Measurements from ENCODE around the gene KPTN.

The KPTN gene

DNA sequence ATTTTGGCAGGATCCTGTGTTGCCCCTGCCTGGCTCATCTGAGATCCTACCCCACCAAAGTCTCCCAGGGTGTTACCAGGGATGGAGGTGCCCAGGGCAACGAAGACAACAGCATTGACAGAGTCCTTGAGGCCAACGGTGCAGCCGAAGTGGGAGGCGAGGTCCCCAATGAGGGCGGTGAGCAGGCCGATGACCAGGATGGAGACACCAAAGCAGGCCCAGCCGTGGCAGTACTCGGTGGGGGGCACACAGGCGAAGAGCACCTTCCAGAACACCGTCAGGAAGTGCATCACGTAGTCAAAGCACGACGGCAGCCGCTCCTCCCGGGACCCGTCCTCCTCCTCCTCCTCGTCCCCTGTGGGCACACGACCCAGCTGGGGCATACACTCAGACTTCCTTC, 51.9 kb downstream of the KPTN start:
- no peak for DNase-seq

DNA sequence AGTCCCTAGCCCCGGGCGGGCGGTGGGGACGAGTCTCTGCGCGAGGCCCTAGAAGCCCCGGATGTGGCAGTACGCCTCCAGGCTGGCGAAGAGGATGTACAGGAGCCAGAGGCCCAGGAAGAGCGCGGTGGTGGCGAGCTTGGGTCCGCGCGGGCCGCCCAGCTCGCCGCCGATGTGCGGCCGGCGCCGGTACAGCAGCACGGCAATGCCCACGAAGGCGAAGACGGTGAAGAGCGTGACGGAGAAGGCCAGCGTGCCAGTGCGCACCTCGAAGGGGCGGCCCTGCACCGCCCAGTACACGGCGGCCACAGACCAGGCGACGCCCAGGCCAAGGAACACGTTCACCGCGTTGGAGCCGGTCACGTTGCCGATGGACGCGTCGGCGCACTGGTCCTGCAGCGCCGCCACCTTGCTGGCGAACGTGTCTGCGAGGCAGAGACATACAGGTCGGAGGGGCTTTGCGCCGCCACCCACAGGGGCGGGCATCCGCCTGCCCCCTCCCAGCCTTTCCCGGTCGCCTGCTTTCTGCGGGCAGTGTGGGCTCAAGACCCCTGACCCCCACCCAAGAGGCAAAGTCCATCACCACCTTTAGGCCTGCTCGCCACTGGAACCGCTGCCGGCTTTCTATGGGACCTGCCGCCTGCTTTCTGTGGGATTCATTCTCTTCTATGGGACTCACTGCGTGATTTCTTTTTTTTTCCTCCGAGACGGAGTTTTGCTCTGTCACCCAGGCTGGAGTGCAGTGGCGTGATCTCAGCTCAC, 53.8 kb downstream of the KPTN start:
- DNase-seq: no peak

DNA sequence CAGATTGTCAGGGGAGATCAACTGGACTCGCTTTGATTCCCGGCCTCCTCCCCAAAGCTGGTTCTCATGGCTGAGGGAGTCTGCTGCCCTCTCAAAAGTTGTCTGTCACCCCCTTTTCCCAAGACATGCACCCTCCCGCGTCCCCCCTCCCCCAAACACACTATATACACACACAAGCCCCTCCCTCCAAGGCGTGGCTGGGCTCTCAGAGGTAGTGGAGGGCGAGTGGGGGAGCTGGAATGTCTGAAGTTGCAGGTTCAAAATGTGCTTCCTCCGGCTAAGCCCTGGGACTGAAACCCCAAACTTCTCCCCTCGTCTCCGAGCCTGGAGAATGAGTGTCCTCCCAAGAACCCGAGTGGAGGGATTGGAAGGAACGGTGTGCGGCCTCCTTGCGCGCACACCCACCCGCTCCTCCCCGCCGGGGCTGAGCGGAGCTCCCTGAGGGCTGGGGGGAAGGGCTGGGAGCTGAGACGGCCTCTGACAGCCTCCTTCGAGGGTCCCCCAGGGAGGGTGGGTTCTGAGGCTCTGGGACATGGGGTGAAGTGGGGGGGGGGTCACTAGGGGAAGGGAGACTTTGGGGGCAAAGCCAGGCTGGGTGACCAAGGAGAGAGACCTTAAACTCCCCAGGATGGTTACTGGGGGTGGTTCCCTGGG, 54.8 kb downstream of the KPTN start:
- DNase-seq: no peak

DNA sequence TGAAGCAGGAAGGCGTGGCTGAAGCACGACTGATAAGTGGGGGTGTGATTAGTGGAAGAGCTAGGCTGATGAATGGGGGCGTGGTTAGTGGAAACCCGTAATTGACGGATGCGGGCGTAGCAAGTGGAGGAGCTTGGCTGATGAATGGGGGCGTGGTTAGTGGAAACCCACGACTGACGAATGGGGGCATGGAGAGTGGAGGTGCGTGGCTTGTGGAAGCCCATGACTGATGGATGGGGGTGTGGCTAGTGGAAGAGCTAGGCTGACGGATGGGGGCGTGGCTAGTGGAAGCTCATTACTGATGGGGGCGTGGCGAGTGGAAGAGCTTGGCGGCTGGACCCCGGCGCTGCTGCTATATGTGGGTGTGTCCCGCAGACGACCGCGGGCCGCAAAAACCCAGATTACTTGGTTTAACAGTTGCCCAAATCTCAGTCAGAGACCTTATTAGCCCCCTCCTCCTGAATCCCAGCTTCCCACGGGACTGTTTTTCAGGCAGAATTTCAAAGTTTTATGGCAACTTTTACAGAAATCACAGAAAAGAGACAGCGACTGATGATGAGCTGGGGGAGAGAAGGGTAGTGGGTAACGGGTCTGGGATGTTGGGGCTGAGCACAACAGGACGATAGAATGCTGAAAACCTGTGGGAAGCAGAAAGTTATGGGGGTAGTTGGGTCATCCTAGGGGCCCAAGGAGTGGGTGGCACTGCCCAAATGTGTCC, 55.7 kb downstream of the KPTN start:
- DNase-seq: peak; percentile 79

DNA sequence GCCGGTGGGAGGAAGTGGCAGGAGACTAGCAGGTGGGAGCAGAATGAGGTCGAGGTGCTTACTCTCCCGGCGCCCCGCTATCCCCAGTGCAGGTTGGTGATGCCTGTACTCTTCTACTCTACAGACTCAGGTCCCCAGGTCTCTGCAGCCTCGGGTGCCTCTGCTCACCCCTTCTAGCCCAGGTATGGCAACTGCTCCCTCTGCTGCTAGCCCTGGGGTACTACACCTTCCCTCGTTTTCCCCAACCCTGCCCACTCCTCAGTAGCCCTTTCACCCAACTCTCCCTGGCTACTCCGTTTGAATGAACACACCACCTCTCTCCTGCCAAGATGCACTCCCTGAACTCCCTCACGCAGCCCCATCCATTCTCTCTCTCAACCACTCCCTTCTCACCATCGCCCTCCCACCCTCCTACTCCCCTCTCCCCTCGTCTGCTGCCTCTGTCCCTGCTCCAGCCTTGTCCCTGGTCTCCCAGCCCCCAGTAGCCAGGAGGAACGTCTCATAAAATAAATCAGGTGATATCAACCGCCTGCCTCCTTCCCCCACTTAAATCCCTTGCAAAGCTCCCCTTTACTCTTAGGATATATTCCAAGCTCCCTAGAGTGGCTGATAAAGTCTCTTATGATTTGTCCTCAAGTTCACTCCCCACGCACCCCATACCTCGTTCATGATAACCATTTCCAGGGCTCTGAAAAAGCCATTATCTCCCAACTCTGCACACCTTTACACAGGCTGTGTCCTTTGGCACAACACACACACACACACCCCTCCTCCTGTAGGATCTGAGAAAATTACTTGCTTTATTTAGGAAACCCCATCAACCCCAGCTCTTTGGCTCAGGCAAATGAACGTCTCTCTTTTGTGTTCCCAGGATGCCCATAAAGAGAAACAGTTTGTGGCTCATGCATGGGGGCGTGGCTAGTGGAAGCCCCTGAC, 56.5 kb downstream of the KPTN start:
- DNase-seq: peak; percentile 71

Data from stimulated activated CD4-positive, alpha-beta T cell treated with anti-CD3 and anti-CD28 coated beads, Interleukin-4, amount 100 ng/mL, for 1 hour (primary cell).